HT-29 (cell line): ENCODE measurements around the gene R3HDM4. TPM values are rescaled to one million over a fixed set of nuclear protein-coding genes. Genes with fewer than 3 reads are reported as not detected.

Source experiments
- DNase-seq: peaks from one replicate; pipeline ENCODE4 v3.0.0-alpha.2; 2015; ENCODE audit warnings: low spot score
- total RNA-seq: library from RNA; depleted of rRNA; stranded (reverse); fragments of >200 nt; shearing (Covaris generic); gene quantifications from 2 replicates; pipeline ENCODE4 v1.2.3, GENCODE V29; 2014

The R3HDM4 gene
- total RNA-seq, 1 experiment from 2014 or later, result 51.4 TPM

DNA sequence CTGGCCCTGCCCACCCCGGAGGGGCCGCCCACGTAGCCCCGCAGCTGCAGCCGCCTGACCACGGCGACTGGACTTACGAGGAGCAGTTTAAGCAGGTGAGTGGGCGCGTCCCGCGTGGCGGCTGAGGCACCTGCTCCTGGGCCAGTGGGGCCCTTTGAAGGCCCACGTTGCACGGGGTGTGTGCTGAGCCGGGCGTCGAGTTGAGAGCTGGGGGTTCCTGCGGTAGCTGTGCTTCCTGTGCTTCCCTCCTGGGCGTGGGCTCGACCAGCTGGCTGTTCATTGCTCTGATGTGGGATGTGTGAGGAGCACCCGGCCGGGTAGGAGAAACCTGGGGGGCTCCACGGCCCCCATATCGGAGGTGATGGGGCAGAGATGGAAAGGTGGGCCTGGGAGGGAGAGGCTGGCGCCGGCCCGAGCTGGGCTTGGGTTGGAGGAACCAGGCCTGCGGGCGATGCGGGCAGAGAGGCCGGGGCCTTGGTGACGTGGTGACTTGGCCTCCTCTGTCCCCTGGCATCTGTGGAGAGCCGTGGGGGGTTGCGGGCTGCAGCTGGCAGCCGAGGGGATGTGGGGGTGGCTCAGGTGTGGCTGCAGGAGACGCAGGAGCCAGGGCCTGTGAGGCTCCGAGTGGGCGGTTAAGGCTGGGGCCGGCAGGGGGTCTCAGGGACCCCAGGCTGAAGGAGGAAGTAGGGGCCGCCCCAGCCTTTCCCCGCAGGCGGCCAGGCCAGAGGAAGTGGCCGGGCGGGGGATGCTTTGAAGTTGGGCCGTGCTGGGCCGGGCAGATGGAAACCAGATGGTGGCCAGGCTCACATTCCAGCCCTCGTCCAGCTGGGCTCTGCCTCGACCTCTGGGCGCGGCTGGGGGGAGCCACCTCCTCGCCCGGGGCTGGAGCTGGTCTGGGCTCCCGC is 19.9 kb upstream of the R3HDM4 start:
- DNase-seq, result no peak

DNA sequence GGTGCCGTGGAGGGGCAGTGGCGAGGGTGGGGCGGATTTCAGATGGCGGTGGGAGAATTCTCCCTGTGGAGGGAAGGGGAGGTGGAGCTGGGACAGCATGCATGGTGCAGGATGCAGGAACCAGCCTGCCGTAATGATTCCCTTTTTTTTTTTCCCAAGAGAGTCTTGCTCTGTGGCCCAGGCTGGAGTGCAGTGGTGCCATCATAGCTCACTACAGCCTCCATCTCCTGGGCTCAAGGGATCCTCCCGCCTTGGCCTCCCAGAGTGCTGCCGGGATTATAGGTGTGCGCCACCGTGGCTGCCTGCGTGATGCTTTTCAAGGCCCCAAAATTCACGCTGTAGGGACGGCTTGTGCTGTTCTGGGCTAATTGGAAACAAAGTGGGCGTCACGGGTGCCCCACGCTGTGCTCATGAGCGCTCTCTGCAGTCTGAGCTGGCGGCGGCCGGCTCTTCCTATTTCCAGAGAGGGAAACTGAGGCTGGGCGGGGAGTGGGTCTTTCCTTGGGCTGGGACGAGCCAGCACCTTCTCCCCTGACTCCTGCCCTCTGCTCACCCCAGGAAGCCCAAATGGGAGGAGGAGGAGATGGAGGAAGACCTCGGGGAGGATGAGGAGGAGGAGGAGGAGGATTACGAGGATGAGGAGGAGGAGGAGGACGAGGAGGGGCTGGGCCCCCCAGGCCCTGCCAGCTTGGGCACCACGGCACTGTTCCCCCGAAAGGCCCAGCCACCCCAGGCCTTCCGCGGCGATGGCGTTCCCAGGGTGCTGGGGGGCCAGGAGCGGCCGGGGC is 19.0 kb upstream of the R3HDM4 start:
- no peak for DNase-seq

DNA sequence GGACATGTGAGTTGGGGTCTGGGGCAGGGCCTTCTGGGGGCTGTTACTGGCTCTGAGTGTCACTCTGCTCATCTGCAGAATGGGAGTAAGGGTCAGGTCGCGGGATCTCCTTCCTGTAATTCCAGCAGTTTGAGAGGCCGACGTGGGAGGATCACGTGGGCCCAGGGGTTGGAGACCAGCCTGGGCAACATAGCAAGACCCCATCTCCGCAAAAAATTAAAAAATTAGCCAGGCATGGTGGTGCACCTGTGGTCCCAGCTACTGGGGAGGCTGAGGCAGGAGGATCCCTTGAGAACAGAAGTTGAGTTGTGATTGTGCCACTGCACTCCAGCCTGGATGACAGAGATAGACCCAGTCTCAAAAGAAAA is 16.9 kb upstream of the R3HDM4 start:
- no peak for DNase-seq

DNA sequence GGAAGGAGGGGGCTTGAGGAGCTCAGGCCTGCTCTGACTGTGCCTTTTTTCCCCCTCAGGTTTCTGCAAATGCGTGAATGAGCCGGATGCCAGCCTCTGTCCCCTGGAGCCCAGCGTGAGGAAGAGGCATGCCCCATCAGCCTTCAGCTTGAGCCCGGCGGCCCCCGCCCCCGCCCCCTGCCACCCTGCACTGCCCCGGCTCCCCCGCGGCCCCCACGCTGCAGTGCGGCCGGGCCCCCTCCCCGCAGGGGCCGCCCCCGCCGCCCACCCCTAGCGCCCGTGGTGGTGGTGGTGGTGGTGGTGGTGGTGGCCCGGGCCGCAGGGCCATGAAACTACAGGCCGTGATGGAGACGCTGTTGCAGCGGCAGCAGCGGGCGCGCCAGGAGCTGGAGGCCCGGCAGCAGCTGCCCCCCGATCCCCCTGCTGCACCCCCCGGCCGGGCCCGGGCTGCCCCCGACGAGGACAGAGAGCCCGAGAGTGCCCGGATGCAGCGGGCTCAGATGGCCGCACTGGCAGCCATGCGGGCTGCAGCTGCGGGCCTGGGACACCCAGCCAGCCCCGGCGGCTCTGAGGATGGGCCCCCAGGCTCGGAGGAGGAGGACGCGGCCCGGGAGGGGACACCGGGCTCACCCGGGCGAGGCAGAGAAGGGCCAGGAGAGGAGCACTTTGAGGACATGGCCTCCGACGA is 16.3 kb upstream of the R3HDM4 start:
- no peak for DNase-seq

DNA sequence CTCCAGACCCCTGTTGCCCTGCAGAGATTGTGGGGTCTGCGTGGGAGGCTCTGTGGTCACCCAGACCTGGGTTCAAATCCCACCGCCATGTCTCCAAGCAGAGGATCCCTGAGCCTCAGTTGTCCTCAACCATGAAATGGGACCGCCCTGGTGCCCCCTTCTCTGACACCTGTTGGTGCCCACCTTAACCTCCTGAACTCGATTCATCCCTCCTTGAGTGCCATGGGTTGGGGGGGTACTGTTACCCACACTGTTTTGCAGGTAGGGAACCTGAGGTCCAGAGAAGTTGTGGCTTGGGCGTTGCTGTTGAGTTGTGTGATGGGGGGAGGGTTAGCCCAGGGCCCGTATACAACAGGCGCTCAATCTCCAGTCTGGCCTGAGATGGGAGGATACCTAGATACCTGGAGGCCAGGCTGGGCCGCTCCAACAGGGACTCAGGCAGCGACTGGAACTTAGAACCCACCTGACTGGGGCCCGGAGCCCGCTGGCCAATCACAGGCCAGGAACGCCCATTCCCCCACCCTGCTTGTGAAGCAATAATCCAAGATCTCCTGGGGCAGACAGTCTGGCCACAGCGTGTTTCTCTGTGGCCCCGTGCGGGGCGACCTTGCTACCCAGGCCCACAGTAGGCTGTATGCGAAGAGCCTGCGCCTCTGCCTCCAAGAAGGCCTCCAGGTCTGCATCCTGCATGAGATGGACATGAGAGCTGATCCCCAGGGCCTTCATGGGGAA is 15.6 kb upstream of the R3HDM4 start:
- no peak for DNase-seq

DNA sequence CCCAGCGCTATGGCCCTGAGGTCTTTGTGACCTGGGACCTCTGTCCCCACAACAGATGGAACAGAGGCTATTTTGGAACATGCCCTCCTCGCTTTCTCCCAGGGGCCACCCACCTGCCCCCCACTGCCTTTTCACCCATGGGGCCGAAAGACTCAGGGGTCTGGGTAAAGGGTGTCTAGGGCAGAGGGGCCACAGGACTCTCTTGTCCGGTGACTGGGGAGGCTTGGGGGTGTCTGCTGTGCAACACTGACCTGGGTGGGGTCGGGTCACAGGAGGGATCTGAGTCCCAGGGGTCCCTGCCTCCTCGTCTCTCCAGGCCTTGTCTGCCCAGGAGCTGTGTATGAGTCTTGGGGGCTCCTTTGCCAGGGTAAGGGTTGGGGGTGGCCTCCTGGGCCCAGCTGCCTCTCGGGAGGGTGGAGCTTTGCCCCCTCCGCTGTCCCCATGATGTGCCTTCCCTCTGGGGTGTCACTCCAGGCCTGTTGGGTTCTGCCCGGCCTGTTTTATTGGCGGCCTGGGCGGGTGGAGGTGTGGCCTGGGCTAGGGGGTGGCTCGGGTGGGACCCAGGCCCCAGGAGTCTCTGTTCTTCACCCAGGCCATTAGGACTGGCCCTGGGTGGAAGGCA is 14.9 kb upstream of the R3HDM4 start:
- no peak for DNase-seq

DNA sequence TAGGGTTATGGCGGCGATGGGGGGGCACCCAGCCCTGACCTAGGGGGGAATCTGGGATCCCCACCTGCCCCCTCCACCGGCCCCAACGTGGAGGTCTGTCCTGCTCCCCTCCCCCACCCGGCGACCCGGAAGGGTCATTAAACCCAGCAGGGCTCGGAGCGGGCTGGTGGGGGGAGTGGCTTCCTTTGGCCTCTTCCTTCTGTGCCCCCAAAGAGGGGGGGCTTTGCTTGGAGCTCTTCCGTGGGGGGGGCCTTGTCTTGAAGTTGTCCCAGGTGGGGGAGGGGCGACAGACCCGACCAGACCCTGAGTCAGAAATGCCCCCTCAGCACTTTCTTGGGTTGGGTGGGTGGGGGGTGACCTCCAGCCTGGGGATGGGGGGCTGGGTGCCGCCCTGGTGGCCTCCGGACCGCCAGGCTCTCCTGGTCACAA is 14.3 kb upstream of the R3HDM4 start:
- DNase-seq, result no peak

DNA sequence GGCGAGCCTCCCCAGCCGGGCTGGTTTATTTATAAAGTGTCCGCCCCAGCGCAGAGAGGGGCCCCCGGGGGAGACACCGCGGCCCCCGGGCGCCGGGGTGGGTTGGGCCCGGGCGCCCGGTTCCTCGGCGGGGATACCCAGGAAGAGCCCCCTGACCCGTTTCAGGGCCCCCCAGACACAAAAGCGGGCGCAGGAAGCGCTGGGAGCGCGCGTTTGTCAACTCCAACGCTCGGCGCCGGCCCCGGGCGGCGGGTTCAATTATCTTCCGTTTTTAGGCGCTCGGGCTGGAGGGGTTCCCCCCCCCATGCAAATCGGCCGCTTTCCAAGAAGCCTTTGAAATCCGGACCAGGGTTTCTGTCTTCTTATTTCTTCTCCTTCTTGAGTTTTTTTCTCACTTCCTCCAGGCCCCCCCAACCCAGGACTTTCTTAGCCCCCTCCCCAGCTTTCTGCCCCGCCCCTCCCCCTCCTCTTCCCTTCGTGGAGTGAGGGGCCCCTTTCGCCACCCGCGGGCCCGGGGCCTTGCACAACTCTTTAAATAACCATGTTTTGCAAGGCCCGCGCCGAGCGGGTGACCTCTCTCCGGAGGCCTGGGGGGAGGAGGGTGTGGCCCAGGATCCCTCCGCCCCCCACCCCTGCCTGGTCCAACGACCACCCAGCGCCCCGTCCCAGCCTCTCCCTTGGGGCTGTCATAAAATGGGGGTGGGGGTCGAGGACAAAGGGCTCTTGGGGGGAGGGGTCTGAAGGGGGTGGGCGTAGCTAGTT is 13.8 kb upstream of the R3HDM4 start:
- no peak for DNase-seq

DNA sequence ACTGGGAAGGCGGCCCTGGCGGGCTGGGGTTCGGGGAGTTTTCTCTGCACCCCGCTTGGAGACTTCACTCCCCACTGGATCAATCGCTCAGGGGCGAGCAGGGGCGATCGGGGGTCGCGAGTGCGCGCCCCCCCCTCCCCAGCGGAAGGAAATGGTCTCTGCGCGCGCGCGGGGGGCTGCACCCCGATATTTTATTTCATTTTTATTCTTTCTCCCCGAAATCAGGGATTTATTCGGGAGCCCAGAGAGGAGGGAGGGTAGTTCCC is 13.2 kb upstream of the R3HDM4 start:
- DNase-seq, result no peak

DNA sequence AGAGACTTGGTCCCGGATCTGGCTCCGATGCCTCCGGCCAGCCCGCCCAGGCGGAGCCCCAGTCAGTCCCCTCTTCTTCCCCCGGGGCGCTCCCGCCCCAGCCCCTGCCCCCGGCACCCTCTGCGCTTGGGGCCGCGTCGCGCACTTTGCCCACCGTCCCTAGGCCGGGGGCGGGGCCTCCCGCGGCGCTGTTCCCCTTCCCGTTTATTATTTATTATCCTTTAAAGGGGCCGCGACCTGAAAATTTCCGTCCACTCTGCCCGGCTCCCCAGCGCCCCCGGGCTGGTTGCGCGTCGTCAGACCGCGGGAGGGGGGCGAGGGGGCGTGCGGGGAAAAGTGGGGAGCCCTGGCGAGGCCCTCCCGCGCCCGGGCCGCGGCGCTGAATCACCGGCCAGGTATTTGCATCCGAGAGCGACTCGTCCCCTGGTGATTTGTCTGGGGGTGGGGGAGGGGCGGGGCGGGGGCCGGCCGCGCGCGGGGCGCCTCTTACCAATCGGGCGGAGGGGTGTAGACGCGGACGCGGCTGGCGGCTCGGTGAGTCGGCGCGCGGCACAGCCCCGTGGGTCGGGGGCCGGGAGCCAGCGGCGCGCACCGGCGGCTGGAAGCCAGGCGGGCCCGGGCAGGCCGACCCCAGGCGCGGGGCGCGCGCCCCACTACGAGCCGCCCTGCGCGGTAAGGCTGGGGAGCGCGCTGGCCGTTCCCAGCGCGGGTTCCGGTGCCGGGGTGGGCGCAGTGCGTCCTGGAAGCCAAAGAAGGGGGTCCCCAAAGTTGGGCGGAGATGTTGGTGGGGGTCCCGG is 12.7 kb upstream of the R3HDM4 start, which contains the start of gene ARID3A:
Gene ARID3A, plus strand, starts transcription at position 510 of the 797 bp plus-strand sequence. CDS start 3,494 bp downstream, outside the sequence.
- peak; percentile 72 for DNase-seq

DNA sequence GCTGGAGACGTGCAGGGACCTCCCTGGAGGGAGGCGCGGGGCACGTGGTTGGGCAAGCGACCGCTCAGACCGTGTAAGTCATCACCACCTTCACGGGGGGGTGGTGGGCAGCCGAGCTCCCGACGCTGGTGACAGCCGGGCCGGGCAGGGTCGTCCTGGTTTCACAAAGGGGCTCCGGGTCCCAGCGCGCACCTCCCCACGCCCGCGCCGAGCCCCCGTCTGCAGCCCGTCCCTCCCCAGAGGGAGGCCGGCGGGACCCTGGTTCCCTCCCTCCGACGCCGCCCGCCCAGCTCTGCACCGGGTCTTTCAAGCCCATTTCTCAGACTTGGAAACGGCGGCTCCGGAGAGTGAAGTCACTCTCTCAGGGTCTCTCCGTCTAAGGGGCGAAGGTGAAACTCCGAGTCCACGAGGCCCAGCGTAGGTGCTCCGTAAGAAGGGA is 12.1 kb upstream of the R3HDM4 start:
- no peak for DNase-seq

DNA sequence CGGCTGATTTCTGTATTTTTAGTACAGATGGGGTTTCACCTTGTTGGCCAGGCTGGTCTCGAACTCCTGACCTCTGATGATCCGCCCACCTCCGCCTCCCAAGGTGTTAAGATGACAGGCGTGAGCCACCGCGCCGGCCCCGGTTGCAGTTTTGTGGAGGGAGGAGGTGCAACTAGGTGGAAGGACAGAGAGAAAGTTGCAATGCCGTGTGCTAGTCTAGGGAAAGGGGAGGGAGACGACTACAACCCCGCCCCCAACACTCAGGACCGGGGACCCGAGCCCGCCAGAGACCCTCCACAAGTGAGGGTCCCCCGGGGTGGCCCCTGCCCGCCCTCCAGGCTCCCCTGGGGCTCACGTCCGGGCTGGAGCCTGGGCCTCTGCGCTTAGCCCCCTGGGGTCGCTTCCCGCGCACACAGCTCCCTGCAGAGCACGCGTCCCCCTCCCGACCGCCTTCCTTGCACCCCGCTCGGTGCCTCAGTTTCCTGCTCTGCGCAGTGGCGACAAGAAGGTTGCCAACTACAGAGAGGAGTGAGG is 11.6 kb upstream of the R3HDM4 start:
- no peak for DNase-seq

DNA sequence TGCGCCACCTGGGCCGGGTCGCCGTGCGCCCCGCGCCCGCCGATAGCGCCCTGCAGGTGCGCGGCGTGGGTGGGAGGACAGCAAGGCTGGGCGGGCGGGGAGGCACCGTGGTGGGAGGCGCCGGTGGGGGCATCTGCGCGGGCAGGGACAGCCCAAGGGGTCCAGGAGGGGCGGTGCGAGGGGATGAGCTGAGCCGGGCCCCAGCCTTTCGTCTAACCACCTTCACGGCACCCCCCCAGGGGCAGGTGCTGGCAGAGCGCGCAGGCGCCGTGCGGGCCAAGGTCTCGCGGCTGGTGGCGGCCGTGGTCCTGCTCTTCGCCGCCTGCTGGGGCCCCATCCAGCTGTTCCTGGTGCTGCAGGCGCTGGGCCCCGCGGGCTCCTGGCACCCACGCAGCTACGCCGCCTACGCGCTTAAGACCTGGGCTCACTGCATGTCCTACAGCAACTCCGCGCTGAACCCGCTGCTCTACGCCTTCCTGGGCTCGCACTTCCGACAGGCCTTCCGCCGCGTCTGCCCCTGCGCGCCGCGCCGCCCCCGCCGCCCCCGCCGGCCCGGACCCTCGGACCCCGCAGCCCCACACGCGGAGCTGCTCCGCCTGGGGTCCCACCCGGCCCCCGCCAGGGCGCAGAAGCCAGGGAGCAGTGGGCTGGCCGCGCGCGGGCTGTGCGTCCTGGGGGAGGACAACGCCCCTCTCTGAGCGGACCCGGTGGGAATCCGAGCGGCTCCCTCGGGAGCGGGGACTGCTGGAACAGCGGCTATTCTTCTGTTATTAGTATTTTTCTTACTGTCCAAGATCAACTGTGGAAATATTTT is 7.2 kb upstream of the R3HDM4 start:
- no peak for DNase-seq

DNA sequence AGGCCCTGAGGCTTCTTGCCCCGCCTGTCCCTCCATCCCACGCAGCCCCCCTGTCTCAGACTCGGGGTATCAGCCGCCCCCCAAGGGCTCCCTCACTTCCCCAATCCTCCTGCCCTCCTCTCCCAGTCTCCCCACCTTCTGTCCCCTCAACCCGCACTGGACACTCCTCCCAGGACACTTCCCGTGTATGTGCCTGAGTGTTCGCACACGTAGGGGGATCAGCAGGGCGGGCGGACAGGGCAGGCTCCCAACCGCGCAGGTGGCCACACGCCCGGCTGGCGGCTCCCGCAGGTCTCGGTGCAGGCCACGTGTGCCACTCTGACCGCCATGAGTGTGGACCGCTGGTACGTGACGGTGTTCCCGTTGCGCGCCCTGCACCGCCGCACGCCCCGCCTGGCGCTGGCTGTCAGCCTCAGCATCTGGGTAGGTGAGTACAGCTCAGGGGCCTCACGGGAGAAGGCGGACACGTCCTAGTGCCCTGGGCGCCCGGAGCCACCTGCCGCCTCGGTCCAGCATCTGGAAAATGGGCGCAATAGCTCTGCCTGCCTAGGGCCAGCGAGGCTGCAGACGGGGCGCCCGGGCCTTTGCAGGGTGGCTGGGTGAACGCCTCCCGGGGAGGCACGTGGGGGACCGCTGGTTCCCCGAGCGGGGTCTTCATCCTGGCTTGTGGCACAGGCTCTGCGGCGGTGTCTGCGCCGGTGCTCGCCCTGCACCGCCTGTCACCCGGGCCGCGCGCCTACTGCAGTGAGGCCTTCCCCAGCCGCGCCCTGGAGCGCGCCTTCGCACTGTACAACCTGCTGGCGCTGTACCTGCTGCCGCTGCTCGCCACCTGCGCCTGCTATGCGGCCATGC is 6.4 kb upstream of the R3HDM4 start:
- DNase-seq, result peak; percentile 41

DNA sequence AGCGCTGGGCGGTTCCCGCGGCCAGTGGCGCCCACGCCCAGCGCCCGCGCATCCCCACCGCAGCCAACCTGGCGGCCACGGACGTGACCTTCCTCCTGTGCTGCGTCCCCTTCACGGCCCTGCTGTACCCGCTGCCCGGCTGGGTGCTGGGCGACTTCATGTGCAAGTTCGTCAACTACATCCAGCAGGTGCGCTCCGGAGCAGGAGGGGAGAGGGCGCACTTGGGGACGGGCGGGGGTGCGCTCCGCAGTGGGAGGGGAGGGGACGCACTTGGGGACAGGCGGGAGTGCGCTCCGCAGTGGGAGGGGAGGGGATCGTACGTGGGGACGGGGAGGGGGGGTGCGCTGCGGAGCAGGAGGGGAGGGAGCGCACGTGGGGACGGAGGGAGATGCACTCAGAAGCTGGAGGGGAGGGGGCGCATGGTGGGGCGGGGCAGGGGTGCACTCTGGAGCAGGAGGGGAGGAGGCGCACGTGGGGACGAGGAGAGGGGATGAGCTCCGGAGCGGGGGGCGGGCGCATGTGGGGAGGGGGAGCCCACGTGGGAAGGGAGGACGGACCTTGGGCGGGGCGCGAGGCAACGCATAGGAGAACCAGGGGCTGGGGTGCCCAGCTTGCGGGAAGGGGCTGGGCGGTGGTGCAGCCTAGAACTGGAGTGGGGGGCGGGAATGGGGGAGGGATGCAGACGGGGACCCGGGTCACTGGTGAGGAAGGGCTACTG is 5.6 kb upstream of the R3HDM4 start:
- DNase-seq, result no peak

DNA sequence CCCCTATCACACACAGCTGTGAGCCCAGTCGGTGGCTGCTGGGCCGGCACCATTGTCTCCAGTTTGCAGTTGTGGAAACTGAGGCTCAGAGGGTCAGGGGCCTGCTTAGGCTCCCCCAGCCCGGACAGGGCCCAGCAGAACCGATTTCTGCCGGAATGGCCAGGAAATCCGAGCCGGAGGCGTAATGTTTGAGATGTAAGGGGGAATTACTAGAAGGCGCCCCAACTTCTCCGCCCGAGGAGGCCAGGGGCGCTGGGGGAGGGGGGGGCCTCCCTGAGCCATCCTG is 5.1 kb upstream of the R3HDM4 start:
- no peak for DNase-seq
